Tibial artery (tissue), 4 donors: Measurements from ENCODE around the gene BCL11B.

Source experiments
- DNase-seq, 2 donors: peaks; one replicate each; pipeline ENCODE4 v3.0.0-alpha.2; 2019
- H3K27ac ChIP-seq, 2 donors: fragments of 200-600 bp; sonication (generic) in 1 of 2; 1 replicate in 1 of 2; 2 replicates in 1 of 2; pipeline ENCODE4 v1.5.1; 2018 to 2019; ENCODE audit warnings: mild to moderate bottlenecking in 1 of 2
- H3K27me3 ChIP-seq, 2 donors: fragments of 200-600 bp; sonication (generic) in 1 of 2; one replicate each; pipeline versions ENCODE4 v1.5.1 to v1.6.0; 2016 to 2019
- H3K36me3 ChIP-seq, 3 donors: fragments of 200-600 bp; sonication (generic) in 2 of 3; one replicate each; pipeline ENCODE4 v1.5.1; 2016 to 2019; ENCODE audit warnings: mild to moderate bottlenecking in 2 of 3
- H3K4me1 ChIP-seq, 4 donors: fragments of 200-600 bp; sonication (generic) in 2 of 4; 1 replicate in 3 of 4; 2 replicates in 1 of 4; pipeline ENCODE4 v1.5.1; 2016 to 2019
- H3K4me3 ChIP-seq, 2 donors: fragments of 200-600 bp; sonication (generic) in 1 of 2; 1 replicate in 1 of 2; 2 replicates in 1 of 2; pipeline ENCODE4 v1.5.1; 2018 to 2019; ENCODE audit warnings: mild to moderate bottlenecking in 2 of 2
- H3K9me3 ChIP-seq, 3 donors: fragments of 200-600 bp; sonication (generic) in 1 of 3; one replicate each; pipeline ENCODE4 v1.5.1; 2016 to 2019
- CTCF ChIP-seq, 2 experiments: fragments of 200-600 bp in 1 of 2; fragments of 450-650 bp in 1 of 2; IDR thresholded peaks; one replicate each; pipeline ENCODE4 v1.5.1; 2017 to 2019; ENCODE audit warnings: antibody characterized with exemption in 2 of 2, mild to moderate bottlenecking in 1 of 2, moderate library complexity in 1 of 2
- intact Hi-C: fragments of 100-400 bp; cut with DNase I; formaldehyde crosslinking; loops from one replicate; pipeline ENCODE4 v1.15.0; 2023; ENCODE audit warnings: low total_unique reads

Gene BCL11B

GRCh38 chr14:99131632-99132271 is 140.2 kb downstream of the BCL11B start:
- intact Hi-C loops = no loop called here
- Histone ChIP-seq H3K27ac (no peak overlapping the region), H3K9me3 (no peaks in the 10 kb centered on the region), H3K36me3 (no peaks in the 10 kb centered on the region), H3K27me3 (peaks cover 0 to 4% of the 10 kb centered on the region in 2 donors), H3K4me1 (peaks cover 0 to 12% (median 7%) of the 10 kb centered on the region in 4 donors), H3K4me3 (no peak overlapping the region)
- TF ChIP-seq CTCF (IDR thresholded peaks at IDR 0.05) = no peak
- DNase-seq = peak; percentile 7 to 53

- peak in 1 of 2 donors; percentile 41 for DNase-seq
- Histone ChIP-seq H3K4me1 (peaks cover 0 to 12% (median 7%) of the 10 kb centered on the region in 4 donors), H3K9me3 (no peaks in the 10 kb centered on the region), H3K36me3 (no peaks in the 10 kb centered on the region), H3K27ac (no peak overlapping the region), H3K27me3 (no peaks in the 10 kb centered on the region), H3K4me3 (no peak overlapping the region)
- intact Hi-C loops = no loop called here
- TF ChIP-seq CTCF (IDR thresholded peaks at IDR 0.05) = no peak
These were observed 142.0 kb downstream of the BCL11B start for GRCh38 chr14:99129998-99130397.

- Histone ChIP-seq H3K9me3 (no peaks in the 10 kb centered on the region), H3K27me3 (no peaks in the 10 kb centered on the region), H3K27ac (no peak overlapping the region), H3K4me3 (no peak overlapping the region), H3K36me3 (no peaks in the 10 kb centered on the region), H3K4me1 (peaks cover 0 to 12% (median 7%) of the 10 kb centered on the region in 4 donors)
- no peak for TF ChIP-seq CTCF (IDR thresholded peaks at IDR 0.05)
- DNase-seq = peak; percentile 21 to 41
- intact Hi-C loops = no loop called here
These were observed 142.7 kb downstream of the BCL11B start for GRCh38 chr14:99129211-99129696.

DNA sequence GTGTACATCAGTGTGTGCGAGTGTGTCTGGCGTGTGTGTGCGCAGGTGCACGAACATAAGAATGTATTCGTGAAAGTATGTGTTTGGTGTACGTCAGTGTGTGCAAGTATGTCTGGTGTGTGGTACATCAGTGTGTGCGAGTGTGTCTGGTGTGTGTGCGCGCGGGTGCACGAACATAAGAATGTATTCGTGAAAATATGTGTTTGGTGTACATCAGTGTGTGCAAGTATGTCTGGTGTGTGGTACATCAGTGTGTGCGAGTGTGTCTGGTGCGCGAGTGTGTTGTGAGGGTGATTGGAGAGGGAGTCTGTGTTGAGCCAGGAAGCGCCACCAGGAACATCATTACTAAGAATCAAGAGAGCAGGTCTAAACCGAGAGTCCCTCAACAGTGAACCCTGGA is 143.8 kb downstream of the BCL11B start:
- H3K36me3 ChIP-seq = no peaks in the 10 kb centered on the region
- peaks cover 0 to 7% (median 5%) of the 10 kb centered on the region in 4 donors for H3K4me1 ChIP-seq
- no peak for TF ChIP-seq CTCF (IDR thresholded peaks at IDR 0.05)
- no peak overlapping the region for H3K27ac ChIP-seq
- H3K9me3 ChIP-seq = no peaks in the 10 kb centered on the region
- intact Hi-C loops = no loop called here
- no peak overlapping the region for H3K4me3 ChIP-seq
- H3K27me3 ChIP-seq = peaks cover 0 to under 1% of the 10 kb centered on the region in 2 donors
- peak in 1 of 2 donors; percentile 21 for DNase-seq

- intact Hi-C loops = no loop called here
- Histone ChIP-seq H3K4me1 (peaks cover 0 to 6% (median 1%) of the 10 kb centered on the region in 4 donors), H3K36me3 (no peaks in the 10 kb centered on the region), H3K27me3 (peaks cover 0 to 4% of the 10 kb centered on the region in 2 donors), H3K4me3 (no peak overlapping the region), H3K27ac (no peak overlapping the region), H3K9me3 (no peaks in the 10 kb centered on the region)
- DNase-seq = peak; percentile 34 to 55
- no peak for TF ChIP-seq CTCF (IDR thresholded peaks at IDR 0.05)
These were observed 144.3 kb downstream of the BCL11B start for GRCh38 chr14:99127651-99128167.
